T47D (cell line): ENCODE measurements around the gene INTU.
A peak's percentile ranks its signal among the peaks of the same experiment; 100 is the strongest.

Experiments
- DNase-seq, 2 experiments: peaks; one replicate each; pipeline versions ENCODE4 v3.0.0 to v3.0.0-alpha.2; 2011 to 2012; ENCODE audit warnings: low read depth in 1 of 2, low spot score in 1 of 2
- JUND ChIP-seq: IDR thresholded peaks from 2 replicates; pipeline ENCODE4 v1.6.1; 2012; ENCODE audit warnings: low read depth
- in situ Hi-C: cut with HindIII; loops from 2 replicates; pipeline ENCODE4 v1.10.0; 2016; ENCODE audit warnings: low sequenced_read_pairs, low pct_unique_long_range_greater_than_20kb

Gene INTU

DNA sequence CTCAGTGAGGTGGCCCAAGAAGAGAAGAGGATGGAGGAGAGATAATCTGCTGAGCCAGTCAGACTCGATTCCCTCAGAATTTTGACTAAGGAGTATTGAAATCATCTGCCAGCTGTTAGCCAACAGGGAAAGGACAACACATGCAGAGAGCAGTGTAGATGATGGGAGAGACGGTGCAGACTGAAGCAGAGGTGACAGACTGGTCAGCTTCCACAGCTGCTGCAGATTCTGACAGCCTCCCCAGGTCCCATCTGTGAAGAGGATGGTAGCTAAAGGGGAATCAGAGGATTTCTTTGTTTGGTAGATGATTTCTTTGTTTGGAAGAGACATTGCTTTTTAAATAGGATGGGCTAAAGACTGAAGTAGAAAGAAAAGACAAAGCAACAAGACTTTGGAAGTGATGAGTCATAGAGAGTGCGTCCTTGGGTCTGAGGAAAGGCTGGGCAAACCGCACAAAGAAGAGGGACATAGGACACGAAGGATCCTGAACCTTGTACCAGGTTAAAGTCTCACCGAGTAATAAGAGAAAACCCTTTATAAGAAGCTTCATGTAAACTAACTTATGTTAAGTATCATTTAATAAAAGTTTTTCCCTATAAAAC, 27.6 kb downstream of the INTU start:
- in situ Hi-C loops: no loop called here
- DNase-seq: no peak

GRCh38 chr4:127667116-127667515, 34.4 kb downstream of the INTU start:
- in situ Hi-C loops: no loop called here
- no peak for DNase-seq
- no peak for TF ChIP-seq JUND

More for the DNA sequence above, 27.6 kb downstream of the INTU start:
- TF ChIP-seq JUND: no peak

GRCh38 chr4:127667772-127668171, 35.0 kb downstream of the INTU start:
- in situ Hi-C loops: no loop called here
- no peak for DNase-seq
- no peak for TF ChIP-seq JUND

DNA sequence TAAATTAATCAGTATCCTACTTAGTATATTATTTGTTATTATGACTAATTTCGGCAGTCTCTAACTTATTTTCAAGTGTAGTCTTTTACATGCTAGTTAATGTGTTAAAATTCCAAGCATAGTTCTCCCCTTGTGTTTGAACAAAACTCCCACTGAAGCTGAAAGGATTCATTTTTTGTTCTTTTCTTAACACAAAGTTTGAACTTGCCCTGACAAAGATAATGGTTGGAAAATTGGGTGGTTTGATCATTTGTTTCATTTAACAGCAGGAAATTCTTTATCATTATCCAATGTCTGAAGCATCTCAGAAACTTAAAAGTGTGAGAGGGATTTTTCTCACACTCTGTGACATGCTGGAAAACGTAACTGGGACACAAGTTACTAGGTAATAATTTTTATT, 36.0 kb downstream of the INTU start:
- in situ Hi-C loops: no loop called here
- TF ChIP-seq JUND: no peak
- no peak for DNase-seq

GRCh38 chr4:127669691-127670090, 36.9 kb downstream of the INTU start:
- TF ChIP-seq JUND: no peak
- in situ Hi-C loops: no loop called here
- DNase-seq: no peak

DNA sequence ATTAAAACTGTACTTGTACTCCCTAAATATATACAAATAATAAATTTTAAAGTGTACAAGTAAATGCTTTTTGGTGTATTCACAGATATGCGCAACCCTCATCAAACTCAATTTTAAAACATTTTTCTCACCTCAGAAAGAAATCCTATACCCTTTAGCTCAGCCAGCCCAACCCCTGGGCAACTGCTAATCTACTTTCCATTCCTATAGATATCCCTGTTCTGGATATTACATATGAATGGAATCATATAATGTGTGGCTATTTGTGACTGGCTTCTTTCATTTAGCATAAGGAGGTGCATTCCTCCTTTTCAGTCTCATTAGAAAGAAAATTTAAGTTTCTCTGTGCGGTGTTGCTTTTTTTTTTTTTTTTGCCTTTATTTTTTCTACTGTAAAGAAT, 39.4 kb downstream of the INTU start:
- in situ Hi-C loops: no loop called here
- no peak for TF ChIP-seq JUND

GRCh38 chr4:127685292-127685691, 52.5 kb downstream of the INTU start:
- DNase-seq: no peak
- TF ChIP-seq JUND: no peak
- in situ Hi-C loops: no loop called here

More for the DNA sequence above, 39.4 kb downstream of the INTU start:
- DNase-seq: no peak

GRCh38 chr4:127686658-127687057, 53.9 kb downstream of the INTU start:
- TF ChIP-seq JUND: no peak
- no peak for DNase-seq
- in situ Hi-C loops: no loop called here

- in situ Hi-C loops: no loop called here
- TF ChIP-seq JUND: no peak
- no peak for DNase-seq
Measured at GRCh38 chr4:127687580-127687979, 54.8 kb downstream of the INTU start.

DNA sequence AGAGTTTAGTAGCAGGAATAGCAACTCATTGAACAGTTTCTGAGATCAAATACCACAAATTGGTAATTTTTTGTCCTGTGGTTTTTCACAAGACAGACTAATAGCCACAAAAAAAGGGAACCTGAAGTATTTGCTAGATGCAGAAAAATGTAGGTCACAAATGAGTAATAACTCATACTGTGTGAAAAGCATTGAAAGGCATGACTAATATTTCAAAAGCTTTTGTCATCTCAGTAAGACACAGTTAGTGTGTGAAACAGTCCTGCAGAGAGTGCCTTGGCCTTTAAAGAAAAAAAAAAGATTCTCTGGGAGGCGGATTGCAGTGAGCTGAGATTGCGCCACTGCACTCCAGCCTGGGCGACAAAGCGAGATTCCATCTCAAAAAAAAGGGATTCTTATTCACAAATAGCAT, 66.0 kb downstream of the INTU start:
- no peak for DNase-seq
- no peak for TF ChIP-seq JUND
- in situ Hi-C loops: no loop called here

- no peak for TF ChIP-seq JUND
- in situ Hi-C loops: no loop called here
- DNase-seq: peak in 1 of 2 experiments; percentile 26
Measured at GRCh38 chr4:127708985-127709384, 76.2 kb downstream of the INTU start.

GRCh38 chr4:127709456-127709855, 76.7 kb downstream of the INTU start:
- in situ Hi-C loops: no loop called here
- DNase-seq: no peak
- TF ChIP-seq JUND: no peak

DNA sequence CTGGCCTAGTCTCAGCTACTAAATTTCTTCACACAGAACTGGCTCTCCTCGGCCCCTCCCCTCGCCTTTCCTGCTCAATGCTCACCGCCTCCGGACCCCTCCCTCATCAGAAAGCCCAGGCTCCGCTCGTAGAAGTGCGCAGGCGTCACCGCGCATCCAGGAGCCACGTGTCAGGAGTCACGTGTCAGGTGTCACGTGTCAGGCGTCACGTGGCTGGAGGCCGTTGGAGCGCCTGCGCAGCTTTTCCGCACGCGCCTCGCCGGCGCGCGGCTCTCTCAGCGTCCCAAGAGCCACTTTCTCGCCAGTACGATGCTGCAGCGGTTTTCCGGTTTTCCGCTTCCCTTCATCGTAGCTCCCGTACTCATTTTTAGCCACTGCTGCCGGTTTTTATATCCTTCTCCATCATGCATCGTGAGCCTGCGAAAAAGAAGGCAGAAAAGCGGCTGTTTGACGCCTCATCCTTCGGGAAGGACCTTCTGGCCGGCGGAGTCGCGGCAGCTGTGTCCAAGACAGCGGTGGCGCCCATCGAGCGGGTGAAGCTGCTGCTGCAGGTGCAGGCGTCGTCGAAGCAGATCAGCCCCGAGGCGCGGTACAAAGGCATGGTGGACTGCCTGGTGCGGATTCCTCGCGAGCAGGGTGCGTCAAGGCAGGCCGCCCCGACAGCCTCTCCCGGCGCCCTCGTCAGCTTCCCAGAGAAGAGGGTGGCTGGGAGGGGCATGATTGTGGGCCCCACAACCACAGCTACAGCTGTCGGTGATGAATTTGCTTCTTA, 97.6 kb downstream of the INTU start, which contains the start of gene SLC25A31:
SLC25A31 (plus strand) TSS at position 259 of the 772 bp plus-strand sequence; CDS start at position 405, 146 bp downstream.
- in situ Hi-C loops: no loop called here

GRCh38 chr4:127731406-127731805, 98.6 kb downstream of the INTU start:
- in situ Hi-C loops: no loop called here
- no peak for TF ChIP-seq JUND

More for the DNA sequence above, 97.6 kb downstream of the INTU start, which contains the start of gene SLC25A31:
- no peak for DNase-seq
- no peak for TF ChIP-seq JUND

More at GRCh38 chr4:127731406-127731805, 98.6 kb downstream of the INTU start:
- DNase-seq: no peak
